Stomach (tissue), 9 donors: ENCODE data around the gene SLC17A3. TPM values are rescaled to one million over a fixed set of nuclear protein-coding genes. Genes with fewer than 3 reads are reported as not detected.

Experiments
- DNase-seq, 2 donors: peaks; one replicate each; pipeline versions ENCODE4 v3.0.0 to v3.0.0-alpha.2; 2013 to 2019
- H3K27ac ChIP-seq, 5 donors: fragments of 200-600 bp in 4 of 5; sonication (generic) in 4 of 5; one replicate each; pipeline ENCODE4 v1.5.1; 2013 to 2019; ENCODE audit warnings: mild to moderate bottlenecking in 1 of 5, moderate library complexity in 1 of 5
- H3K27me3 ChIP-seq, 3 donors: fragments of 200-600 bp; sonication (generic); one replicate each; pipeline ENCODE4 v1.5.1; 2017 to 2019; ENCODE audit warnings: mixed run types in 1 of 3
- H3K36me3 ChIP-seq, 4 donors: fragments of 200-600 bp; sonication (generic); 1 replicate in 3 of 4; 2 replicates in 1 of 4; pipeline ENCODE4 v1.5.1; 2016 to 2019
- H3K4me1 ChIP-seq, 4 donors: fragments of 200-600 bp; sonication (generic); one replicate each; pipeline ENCODE4 v1.5.1; 2016 to 2019
- H3K4me3 ChIP-seq, 4 donors: fragments of 200-600 bp; sonication (generic) in 3 of 4; one replicate each; pipeline ENCODE4 v1.5.1; 2016 to 2019; ENCODE audit warnings: mild to moderate bottlenecking in 1 of 4
- H3K9me3 ChIP-seq, 4 donors: fragments of 200-600 bp; sonication (generic); one replicate each; pipeline ENCODE4 v1.5.1; 2016 to 2019
- EP300 ChIP-seq: sonication (generic); formaldehyde crosslinking; IDR thresholded peaks from one replicate; pipeline ENCODE4 v1.6.1; 2017; ENCODE audit warnings: antibody characterized with exemption
- POLR2A ChIP-seq, 4 donors: fragments of 450-650 bp; IDR thresholded peaks; one replicate each; pipeline ENCODE4 v1.6.1; 2016; ENCODE audit warnings: antibody characterized with exemption in 4 of 4, control low read depth in 2 of 4, mild to moderate bottlenecking in 1 of 4, moderate library complexity in 1 of 4
- POLR2AphosphoS5 ChIP-seq, 3 donors: sonication (generic); formaldehyde crosslinking; IDR thresholded peaks; one replicate each; pipeline ENCODE4 v1.6.1; 2016; ENCODE audit warnings: antibody characterized with exemption in 3 of 3
- WGBS, 5 donors: extraction: QIAGEN DNeasy Blood & Tissue Kit in 3 of 5; methylation state at CpG; one replicate each; pipeline versions ENCODE4 v1.1.5 to v1.1.7; 2013 to 2018; 5-methylcytosine and 5-hydroxymethylcytosine counted together
- intact Hi-C: fragments of 100-400 bp; cut with DNase I; formaldehyde crosslinking; loops from one replicate; pipeline ENCODE4 v1.15.1; 2023; ENCODE audit warnings: low total_unique reads
- polyA plus RNA-seq, 3 donors: library from polyadenylated mRNA; stranded (reverse); fragments of 200-250 nt; gene quantifications; one replicate each; pipeline ENCODE4 v1.2.3, GENCODE V29; 2013
- total RNA-seq, 5 donors: library from RNA; depleted of rRNA; stranded (reverse); fragments of >200 nt; gene quantifications; one replicate each; pipeline versions ENCODE4 v1.1.0 to v1.2.3, GENCODE V29; 2014 to 2016
- TF ChIP-seq, protein P1 (sequence below), 7 experiments: fragments of 450-650 bp in 4 of 7; fragments of 200-600 bp in 3 of 7; sonication (generic) in 3 of 7; IDR thresholded peaks; one replicate each; pipeline ENCODE4 v1.5.1; 2016 to 2019; ENCODE audit warnings: antibody characterized with exemption in 7 of 7, control low read depth in 2 of 7, mild to moderate bottlenecking in 1 of 7
- donor health status: healthy with polysubstance abuse.
- donor health status: Bipolar disorder and iron deficiency.
- donor health status: healthy.

SLC17A3 gene
- total and polyA plus RNA-seq, 8 donors, result not detected

DNA sequence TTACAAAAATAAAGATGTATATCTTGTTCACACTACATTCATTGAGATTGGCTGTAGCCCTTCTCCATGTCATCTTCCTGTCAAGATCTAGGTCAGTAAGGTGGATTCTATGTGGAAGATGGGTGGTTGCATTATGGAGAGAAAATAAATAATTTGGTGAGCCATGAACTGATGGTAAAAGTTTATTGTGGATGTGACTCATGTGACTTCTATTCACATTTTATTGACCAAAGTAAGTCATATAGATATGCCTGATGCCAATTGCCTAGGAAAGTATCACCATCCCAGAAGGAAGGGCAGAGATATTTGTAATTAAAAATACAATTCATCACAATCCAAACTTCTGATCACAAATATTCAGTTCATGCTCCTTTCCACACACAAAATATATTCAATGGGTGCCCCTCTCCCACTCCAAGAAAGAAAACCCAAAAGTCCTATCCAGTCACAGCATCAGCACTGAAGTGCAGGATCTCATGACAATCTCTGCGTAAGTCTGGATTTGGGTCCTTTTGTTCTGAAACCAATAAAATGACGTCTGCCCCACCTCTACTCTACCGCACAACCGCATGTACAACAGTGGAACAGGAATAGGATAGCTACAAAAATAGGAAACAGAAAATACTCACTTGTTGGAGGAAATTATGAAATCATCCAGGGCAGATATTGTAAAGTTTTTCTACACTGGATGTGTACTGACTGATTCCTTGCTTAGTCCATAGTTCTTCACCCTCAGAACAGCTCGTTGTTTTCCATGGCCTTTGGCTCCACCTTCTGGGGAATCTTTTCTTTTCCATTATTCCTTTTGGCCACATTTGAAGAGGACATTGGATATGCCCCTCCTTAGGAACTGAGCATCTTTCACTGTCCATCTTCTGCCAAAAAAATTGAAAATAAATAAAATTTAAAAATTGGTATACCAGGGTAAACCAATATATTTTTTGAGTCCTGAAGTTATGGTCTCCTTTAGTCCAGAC, 16.1 kb upstream of the SLC17A3 start:
- WGBS, 5 donors, result 65 to 70% (median 68%) methylated on average over 5 of the region's 5 CpGs
- Histone ChIP-seq H3K27ac (no peak overlapping the region), H3K36me3 (no peaks in the 10 kb centered on the region), H3K27me3 (no peaks in the 10 kb centered on the region), H3K4me1 (no peaks in the 10 kb centered on the region), H3K9me3 (no peaks in the 10 kb centered on the region), H3K4me3 (no peak overlapping the region)
- intact Hi-C loops, result no loop called here
- peak in 1 of 2 donors; percentile 74 for DNase-seq
- TF ChIP-seq, protein P1, sequence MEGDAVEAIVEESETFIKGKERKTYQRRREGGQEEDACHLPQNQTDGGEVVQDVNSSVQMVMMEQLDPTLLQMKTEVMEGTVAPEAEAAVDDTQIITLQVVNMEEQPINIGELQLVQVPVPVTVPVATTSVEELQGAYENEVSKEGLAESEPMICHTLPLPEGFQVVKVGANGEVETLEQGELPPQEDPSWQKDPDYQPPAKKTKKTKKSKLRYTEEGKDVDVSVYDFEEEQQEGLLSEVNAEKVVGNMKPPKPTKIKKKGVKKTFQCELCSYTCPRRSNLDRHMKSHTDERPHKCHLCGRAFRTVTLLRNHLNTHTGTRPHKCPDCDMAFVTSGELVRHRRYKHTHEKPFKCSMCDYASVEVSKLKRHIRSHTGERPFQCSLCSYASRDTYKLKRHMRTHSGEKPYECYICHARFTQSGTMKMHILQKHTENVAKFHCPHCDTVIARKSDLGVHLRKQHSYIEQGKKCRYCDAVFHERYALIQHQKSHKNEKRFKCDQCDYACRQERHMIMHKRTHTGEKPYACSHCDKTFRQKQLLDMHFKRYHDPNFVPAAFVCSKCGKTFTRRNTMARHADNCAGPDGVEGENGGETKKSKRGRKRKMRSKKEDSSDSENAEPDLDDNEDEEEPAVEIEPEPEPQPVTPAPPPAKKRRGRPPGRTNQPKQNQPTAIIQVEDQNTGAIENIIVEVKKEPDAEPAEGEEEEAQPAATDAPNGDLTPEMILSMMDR (IDR thresholded peaks at IDR 0.05), result peak in 4 of 7 experiments; percentile 17 to 45 (median 40)
- no peak for TF ChIP-seq EP300

DNA sequence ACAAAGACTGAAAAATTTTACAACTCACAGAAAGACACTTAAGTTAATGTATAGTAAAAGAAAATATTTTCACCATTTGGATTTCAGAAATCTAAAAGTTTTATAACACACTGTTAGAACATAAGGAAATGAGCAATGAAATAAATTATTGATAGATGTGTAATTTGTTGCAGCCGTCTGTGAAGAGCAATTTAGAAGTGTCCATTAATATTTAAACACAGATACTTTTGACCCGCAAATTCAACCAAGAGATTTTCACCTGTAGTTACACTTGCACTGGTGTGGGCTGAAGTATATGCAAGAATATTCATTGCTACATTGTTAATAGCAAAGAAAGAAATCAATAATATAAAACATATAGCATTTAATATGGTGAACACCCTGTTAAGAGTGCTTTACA, 14.6 kb upstream of the SLC17A3 start:
- intact Hi-C loops, result no loop called here
- WGBS, 5 donors, result 75 to 84% (median 82%) methylated on average over 2 of the region's 2 CpGs
- no peaks in the 10 kb centered on the region for H3K36me3 ChIP-seq

DNA sequence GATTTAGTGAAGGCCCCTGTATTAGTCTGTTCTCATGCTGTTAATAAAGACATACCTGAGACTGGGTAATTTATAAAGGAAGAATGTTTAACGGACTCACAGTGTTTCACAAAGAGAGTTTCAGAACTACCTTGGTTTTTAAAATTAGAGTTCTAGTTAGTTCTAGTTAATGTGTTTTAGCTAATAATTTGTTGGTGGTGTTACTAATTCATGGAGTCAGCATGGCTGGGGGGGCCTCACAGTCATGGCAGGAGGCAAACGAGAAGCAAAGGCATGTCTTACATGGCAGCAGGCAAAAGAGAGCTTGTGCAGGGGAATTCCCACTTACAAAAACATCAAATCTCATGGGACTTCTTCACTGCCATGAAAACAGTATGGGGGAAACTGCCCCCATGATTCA, 12.0 kb upstream of the SLC17A3 start:
- H3K27ac ChIP-seq, result no peak overlapping the region
- no peaks in the 10 kb centered on the region for H3K27me3 ChIP-seq
- H3K36me3 ChIP-seq, result no peaks in the 10 kb centered on the region
- no peak overlapping the region for H3K4me3 ChIP-seq
- no peaks in the 10 kb centered on the region for H3K9me3 ChIP-seq
- peaks cover 0 to 9% (median 0%) of the 10 kb centered on the region in 4 donors for H3K4me1 ChIP-seq
- TF ChIP-seq POLR2A (IDR thresholded peaks at IDR 0.05) (no peak), EP300 (no peak), POLR2AphosphoS5 (IDR thresholded peaks at IDR 0.05) (no peak)
- TF ChIP-seq, protein P1 (IDR thresholded peaks at IDR 0.05), result no peak
- DNase-seq, result no peak
- WGBS, 5 donors, result 85 to 97% (median 96%) methylated on average over 2 of the region's 2 CpGs
- intact Hi-C loops, result no loop called here

More for the DNA sequence above, 14.6 kb upstream of the SLC17A3 start:
- no peaks in the 10 kb centered on the region for H3K27me3 ChIP-seq
- no peak overlapping the region for H3K27ac ChIP-seq
- TF ChIP-seq POLR2AphosphoS5 (IDR thresholded peaks at IDR 0.05), result no peak
- TF ChIP-seq, protein P1 (IDR thresholded peaks at IDR 0.05), result no peak
- no peak overlapping the region for H3K4me3 ChIP-seq
- H3K9me3 ChIP-seq, result no peaks in the 10 kb centered on the region
- no peaks in the 10 kb centered on the region for H3K4me1 ChIP-seq
- DNase-seq, result no peak

DNA sequence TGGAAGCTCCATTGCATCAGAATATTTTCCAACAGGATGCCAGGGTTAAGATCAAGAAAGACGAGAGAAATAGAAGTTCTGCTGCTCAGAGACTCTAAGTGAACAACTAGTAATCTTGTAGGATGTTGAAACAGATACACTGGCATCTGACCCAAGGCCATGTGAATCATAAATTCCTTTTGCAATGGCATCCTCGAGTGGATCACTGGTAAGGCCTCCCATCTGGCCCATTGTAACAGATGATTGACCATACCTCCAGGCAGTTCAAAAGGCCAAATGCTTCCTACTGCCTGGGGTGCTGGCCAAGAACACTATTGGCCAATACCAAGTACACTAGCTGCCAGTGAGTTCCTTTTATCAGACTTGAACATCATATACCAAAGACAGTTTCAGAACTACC, 9.9 kb upstream of the SLC17A3 start:
- Histone ChIP-seq H3K36me3 (no peaks in the 10 kb centered on the region), H3K27ac (no peak overlapping the region), H3K9me3 (no peaks in the 10 kb centered on the region), H3K4me1 (peaks cover 0 to 9% (median 0%) of the 10 kb centered on the region in 4 donors), H3K27me3 (no peaks in the 10 kb centered on the region), H3K4me3 (no peak overlapping the region)
- DNase-seq, result no peak
- WGBS, 5 donors, result 54 to 81% (median 75%) methylated on average over 2 of the region's 2 CpGs
- intact Hi-C loops, result no loop called here
- TF ChIP-seq POLR2A (IDR thresholded peaks at IDR 0.05), result no peak
- no peak for TF ChIP-seq EP300

DNA sequence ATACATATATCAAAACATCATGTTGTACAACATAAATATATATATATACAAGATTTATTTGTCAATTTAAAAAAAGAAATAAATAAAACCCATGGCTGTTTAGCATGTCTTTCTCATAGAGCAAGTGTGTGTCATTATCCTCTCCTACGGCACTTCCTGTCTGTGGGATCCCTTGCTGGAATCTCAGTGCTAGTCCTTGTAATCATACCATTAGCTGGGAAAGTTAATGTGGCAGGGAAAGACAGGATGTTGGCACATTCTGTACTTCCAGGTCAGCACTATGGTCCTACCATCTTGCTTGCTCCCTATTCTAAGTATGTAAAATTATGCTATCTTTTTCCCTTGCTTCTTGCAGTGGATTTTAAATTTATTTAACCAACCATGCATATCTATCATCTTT, 9.5 kb upstream of the SLC17A3 start:
- Histone ChIP-seq H3K27ac (no peak overlapping the region), H3K4me1 (peaks cover 0 to 9% (median 0%) of the 10 kb centered on the region in 4 donors), H3K4me3 (no peak overlapping the region), H3K36me3 (no peaks in the 10 kb centered on the region), H3K9me3 (no peaks in the 10 kb centered on the region), H3K27me3 (no peaks in the 10 kb centered on the region)
- 78 to 90% (median 82%) methylated on average over 1 of the region's 1 CpG for WGBS, 5 donors
- intact Hi-C loops, result no loop called here
- TF ChIP-seq POLR2AphosphoS5 (IDR thresholded peaks at IDR 0.05) (no peak), POLR2A (IDR thresholded peaks at IDR 0.05) (no peak), EP300 (no peak)
- DNase-seq, result no peak
